Measurements from ENCODE around the gene SIAH1.
"Not testable (repeated sequence)": the region's sequence is repeated elsewhere in the genome, so short reads cannot be mapped to it uniquely, and the experiment has no call there.

Gene SIAH1

GRCh38 chr16:48385253-48386150, at the start of gene SIAH1:
SIAH1 (minus strand) TSS chr16:48385413; CDS start chr16:48362428, 22,985 bp downstream.
- DNase-seq (ENCODE audit: low spot score): peak; percentile 86

DNA sequence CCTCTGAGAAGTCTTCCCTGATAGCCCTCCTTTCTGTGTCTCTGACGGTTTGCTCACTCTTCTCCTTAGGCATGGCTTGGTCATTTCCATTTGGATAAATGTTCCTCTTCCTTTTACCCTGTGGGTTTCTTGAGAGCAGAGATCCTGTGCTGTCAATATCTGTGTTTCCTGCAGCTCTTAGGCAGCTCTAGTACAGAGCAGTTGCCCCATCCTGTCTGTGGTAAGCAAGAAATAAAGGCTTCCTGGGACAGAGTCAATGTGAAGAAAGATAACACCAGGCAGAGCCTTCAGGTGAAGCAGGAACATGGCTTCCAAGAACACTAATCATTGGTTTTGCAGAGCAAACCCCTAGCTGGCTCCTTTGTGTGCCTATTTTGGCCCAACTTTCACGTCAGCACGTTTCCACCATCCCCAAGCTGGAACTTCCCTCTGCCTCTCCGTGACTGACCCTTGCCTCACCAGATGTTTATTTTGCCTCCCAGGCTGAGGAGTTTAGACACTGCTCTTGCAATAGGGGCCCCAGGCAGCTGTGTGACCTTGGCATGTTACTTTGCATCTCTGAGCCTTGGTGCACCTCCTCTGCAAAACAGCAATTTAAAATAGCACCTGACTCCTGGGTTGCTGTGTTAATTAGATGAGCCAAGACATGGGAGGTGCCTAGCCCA, 49.6 kb upstream of the SIAH1 start:
- DNase-seq (ENCODE audit: low spot score): peak; percentile 33

DNA sequence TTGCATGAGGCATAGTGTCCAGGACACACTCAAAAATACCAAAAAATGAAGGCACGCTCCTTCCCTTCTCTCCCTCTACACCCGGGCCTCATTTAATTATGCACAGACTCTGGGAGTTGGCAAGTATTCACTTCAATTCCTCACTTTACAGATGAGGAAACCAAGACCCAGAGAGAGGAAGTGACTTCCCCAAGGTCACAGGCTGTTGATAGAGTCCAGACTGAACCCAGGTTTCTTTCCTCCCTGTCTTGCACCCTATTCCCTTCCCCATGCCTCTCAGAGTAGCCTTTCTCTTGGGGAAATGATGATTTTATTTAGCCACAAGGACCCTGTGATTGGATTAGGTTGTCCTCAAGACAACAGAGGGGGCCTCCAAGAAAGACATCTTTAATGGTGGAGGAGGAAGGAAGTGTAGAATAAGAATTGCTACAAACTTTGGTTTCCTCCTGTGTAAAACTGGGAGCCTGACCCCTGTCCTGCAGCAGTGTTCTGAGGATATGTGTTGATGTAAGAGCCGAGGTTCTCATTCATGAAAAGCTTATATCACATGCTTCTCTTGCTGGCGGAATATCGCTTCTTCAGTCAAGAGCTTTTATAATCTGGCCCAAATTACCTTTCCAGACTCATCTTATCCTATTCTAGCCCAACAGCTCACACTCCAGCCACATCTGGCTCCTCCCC, 48.8 kb upstream of the SIAH1 start:
- no peak for DNase-seq (ENCODE audit: low spot score)

DNA sequence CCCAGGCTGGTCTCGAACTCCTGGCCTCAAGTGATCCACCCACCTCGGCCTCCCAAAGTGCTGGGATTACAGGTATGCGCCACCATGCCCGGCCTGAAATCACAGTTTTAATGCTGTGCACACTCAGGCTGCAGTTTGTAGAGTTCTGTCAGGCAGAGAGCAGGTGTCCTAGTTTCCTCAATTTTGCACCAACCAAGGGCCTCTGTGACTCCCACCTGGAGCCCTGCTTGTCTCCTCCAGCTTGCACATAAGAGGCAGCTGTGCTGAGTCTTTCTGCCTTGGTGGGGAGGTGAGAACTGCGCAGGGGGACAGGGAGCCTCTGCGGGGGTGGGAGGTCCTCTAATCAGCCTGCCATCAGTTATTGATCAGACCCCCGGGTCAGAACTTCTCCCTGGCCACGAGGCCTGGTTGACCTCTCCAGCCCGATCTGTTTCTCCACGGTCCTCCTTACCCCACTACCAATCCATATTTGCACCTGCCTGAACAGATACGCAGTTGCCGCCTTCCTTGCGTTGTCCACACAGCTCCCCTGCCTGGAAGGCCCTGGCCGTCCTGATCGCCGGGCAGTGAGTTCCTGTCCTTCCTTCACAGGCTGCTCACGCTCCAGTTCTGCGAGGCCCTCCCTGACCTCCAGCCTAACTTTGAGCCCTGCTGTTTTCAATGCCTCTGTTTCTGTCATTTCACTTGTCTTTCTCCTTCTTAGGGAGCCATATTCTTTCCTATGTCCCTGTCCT, 48.1 kb upstream of the SIAH1 start:
- no peak for DNase-seq (ENCODE audit: low spot score)

- no peak for DNase-seq (ENCODE audit: low spot score)
Measured at GRCh38 chr16:48432136-48432535, 46.9 kb upstream of the SIAH1 start.

DNA sequence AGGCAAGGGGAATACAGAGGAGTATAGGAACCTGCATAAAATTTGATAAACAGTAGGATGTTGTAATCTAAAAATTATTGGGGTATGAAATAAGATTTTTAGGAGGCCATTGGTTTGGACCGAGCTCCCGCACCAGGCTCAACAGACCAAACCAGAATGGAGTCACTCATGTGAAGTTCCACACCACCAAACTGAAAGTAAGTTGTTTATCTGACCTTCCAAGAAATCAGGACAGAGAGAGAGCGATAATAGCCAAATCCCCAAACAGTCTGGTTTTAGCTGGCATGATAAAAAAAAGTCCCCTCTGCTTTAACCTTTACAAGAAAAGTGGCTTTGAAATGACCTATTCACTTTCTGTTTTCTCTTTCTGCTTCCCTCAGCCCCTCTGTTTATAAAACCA, 45.7 kb upstream of the SIAH1 start:
- DNase-seq (ENCODE audit: low spot score): no peak

DNA sequence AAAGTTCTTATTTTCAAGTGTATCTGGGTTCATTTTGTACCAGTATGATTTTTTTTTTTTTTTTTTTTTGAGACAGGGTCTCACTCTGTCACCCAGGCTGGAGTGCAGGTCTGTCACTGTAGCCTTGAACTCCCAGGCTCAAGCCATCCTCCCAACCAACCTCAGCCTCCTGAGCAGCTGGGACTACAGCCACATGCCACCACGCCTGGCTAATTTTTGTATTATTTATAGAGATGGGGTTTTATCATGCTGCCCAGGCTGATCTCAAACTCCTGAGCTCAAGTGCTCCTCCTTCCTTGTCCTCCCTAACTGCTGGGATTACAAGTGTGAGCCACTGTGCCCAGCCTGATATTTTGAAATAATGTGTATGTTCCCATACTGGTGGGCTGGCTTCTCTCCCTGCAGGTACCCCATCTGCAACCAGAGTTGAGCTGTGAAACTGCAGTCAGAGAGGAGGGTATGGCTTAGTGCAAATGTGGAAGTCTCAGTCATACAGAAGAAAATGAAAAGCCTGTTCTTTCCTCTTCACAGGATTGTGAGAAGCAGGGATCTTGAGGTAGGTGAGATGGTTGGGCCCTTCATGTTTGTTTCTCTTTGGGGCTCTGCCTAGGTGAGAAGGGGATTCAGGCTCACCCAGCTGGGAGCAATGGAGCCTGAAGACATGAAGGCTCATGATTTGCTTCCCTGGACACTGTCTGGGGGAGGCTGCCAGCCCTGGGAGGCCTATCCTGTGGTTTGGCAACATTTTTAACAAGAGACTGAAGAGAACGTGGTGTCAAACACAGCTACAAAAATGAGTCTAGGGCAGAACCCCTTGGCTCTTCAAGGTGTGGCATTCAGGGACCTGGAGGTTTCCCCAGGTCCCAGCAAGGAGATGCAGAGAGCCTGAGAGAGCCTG, 41.3 kb upstream of the SIAH1 start:
- no peak for DNase-seq (ENCODE audit: low spot score)

DNA sequence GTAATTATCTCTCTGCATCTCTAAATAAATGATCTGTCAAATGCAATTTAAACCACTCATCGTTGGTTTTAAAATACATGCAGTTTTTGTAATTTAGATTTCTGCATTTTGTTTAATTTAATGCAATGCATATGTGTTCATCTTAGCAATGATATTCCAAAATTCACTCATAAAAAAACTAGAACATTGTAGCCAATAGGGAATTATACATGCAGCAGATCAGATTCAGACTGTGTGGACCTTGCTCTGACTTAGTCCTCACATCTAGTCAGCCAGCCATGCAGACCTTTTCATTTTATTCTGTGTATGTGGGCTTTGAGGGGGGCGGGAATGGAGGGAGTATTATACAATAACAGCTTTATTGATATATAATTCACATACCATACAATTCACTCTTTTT, 37.3 kb upstream of the SIAH1 start:
- DNase-seq (ENCODE audit: low spot score): no peak

DNA sequence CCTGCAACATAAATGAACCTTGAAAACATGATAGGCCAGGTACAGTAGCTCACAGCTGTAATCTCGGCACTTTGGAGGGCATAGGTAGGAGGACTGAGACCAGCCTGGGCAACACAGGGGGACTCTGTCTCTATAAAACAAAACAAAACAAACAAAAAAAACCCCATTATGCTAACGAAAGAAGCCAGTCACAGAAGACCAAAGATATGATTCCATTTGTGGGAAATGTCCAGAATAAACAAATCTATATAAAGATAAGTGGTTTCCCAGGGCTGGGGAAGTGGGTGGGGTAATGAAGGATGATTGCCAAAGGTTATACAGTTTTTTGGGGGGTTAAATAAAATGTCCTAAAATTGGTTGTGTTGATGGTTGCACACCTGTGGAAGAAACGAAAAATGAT, 36.5 kb upstream of the SIAH1 start:
- DNase-seq (ENCODE audit: low spot score): no peak

DNA sequence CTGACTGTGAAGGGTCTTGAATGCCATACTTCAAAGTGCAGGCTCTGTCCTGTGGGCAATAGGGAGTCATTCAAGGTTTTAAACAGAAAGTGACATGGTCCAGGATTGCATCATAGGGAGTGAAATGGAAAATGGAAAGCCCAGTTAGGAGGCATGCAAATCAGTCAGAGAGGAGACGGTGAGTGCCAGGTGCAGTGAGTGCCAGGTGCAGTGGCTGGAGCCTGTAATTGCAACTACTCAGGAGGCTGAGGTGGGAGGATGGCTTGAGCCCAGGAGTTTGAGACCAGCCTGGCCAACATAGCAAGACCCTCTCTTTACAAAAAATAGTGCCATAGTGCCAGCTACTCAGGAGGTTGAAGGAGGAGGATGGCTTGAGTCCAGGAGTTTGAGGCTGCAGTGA, 35.2 kb upstream of the SIAH1 start:
- DNase-seq (ENCODE audit: low spot score): no peak

GRCh38 chr16:48416617-48417016, 31.4 kb upstream of the SIAH1 start:
- not testable (repeated sequence) for DNase-seq (ENCODE audit: low spot score)

DNA sequence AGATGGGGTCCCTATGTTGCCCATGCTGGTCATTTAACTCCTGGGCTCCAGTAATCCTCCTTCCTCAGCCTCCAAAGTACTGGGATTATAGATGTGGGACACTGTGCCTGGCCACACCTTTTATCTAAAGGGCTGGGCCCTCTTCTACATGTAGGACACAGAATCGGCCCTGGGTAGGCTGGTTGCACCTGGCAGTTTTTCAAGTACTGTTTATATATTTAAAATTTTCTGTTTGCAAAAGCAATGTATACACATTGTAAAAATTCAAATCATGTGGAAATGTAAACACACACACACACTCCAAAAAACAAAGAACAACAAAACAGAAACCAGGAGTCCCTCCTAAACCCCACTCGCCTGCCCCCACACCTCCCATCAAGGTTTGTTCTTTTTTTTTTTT, 28.1 kb upstream of the SIAH1 start:
- DNase-seq (ENCODE audit: low spot score): no peak

DNA sequence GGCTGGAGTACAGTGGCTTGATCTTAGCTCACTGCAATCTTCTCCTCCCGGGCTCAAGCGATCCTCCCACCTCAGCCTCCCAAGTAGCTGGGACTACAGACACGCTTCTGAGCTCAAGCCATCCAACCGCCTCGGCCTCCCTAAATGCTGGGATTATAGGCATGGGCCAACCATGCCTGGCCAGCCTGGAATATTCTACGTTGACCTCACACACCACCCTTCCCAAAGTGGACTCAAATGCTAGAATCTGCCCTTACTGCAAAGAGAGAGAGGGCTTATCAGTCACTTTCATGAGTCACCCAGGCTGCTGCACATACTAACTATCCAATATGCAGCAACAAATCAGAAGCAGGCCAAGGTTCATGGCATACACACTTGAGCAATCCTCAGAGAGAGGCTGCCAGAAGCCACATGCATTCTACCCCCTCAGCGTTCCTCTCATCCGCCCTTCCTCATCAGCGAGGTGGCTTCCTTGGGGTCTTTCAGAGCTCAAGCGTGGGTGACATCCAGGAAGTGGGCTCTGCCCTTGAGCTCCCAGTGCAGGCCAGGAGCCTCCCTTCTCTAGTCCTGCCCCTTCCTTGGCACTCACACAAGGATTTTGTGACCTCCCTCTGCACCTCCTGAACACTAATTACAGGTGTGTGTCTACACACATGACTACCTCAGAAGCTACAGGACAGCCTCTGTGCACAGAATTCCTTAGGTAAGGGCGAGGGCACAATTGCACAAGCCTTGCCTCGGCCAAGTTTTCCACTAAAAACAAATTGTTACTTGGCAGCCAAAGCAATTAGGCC, 24.8 kb upstream of the SIAH1 start:
- DNase-seq (ENCODE audit: low spot score): no peak

- DNase-seq (ENCODE audit: low spot score): peak; percentile 54
Measured at GRCh38 chr16:48408688-48409087, 23.5 kb upstream of the SIAH1 start.

GRCh38 chr16:48405907-48406306, 20.7 kb upstream of the SIAH1 start:
- no peak for DNase-seq (ENCODE audit: low spot score)

GRCh38 chr16:48405153-48405552, 19.9 kb upstream of the SIAH1 start:
- DNase-seq (ENCODE audit: low spot score): no peak

DNA sequence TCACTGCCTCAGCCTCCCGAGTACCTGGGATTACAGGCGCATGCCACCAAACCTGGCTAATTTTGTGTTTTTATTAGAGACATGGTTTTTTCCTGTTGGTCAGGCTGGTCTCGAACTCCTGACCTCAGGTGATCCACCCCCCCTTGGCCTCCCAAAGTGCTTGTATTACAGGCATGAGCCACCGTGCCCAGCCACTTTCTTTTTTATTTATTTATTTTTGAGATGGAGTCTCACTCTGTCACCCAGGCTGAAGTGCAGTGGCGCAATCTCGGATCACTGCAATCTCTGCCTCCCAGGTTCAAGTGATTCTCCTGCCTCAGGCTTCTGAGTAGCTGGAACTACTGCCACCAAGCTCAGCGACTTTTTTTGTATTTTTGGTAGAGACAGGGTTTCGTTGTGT, 17.3 kb upstream of the SIAH1 start:
- DNase-seq (ENCODE audit: low spot score): not testable (repeated sequence)

DNA sequence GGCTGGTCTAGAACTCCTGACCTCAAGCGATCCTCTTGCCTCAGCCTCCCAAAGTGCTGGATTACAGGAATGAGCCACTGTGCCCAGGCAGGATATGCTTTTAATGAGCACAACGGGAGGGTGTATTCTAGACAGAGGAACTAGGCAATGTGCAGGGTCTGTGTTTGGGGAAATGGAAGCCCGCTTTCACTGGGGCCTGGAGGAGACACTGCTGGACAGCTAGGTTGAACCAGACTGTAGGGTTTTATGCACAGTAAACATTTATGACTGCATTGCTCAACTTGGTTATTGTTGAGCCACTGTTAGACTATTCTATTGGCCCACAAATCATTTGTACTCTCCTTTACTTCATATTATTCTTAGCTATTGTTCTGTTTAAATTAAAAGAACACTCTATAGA, 10.2 kb upstream of the SIAH1 start:
- no peak for DNase-seq (ENCODE audit: low spot score)

- peak; percentile 16 for DNase-seq (ENCODE audit: low spot score)
Measured at GRCh38 chr16:48394355-48394703, 9.1 kb upstream of the SIAH1 start.

All from Ammon's horn (tissue), 1 donor.